ENCODE results near the gene RTN4RL2. TPM values are rescaled to one million over a fixed set of nuclear protein-coding genes. Genes with fewer than 3 reads are reported as not detected.
A peak's percentile ranks its signal among the peaks of the same experiment; 100 is the strongest.

The RTN4RL2 gene
- total and polyA plus RNA-seq, 9 of the 15 experiments (the other 6 are each of a cell fraction or from before 2014, with no cell fraction given), result 0.06 to 1.9 (median 0.34) TPM; not detected in 4

DNA sequence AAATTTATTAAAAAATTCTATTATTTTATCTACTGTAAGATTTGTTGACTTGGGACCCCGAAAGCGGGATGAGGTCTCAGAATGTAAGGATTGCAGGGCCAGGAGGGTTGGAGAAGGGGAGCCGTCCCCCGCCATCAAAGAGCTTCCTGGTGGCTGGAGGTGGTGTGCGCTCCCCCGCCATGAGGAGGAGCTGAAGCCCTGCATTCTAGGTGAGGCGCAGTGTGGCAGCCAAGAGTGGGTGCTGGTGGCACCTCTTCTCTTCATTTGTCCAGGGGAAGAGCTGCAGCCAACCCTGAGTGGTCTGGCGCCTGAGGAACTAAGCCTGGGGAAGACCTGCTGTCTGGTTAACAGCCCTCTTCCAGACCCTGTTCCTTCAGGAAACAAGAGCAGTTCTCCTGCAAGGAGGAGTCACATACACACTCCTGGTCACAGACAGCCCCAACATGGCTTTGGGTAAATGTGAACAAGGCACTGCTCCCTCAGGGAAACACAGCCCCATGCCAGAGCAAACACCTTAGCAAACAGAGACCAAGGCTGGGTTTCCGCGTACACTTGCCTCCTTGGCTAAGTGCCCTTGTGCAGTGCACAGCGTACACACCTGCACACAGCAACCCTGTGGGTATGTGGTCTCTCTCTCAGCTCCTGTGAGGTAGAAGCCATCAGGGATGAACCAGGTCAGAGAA lies 17.3 kb downstream of the RTN4RL2 start:
- H3K9me1 ChIP-seq (ENCODE audit: control insufficient read depth, insufficient read depth, low read length), result no peaks in the 10 kb centered on the region

More for the DNA sequence above, 17.3 kb downstream of the RTN4RL2 start:
- POLR2A ChIA-PET, result interaction anchor here (1.0 to 1.2 kb wide), 2 partner anchors 16 to 38 kb away, joined by 3 read pairs; partner anchors contain the start of gene SLC43A1
- no peak overlapping the region for H3K4me3 ChIP-seq
- FAIRE-seq (no peak), ATAC-seq (no peak), DNase-seq (ENCODE audit: extremely low read depth in 1 of 4, low spot score in 3 of 4) (no peak)
- no peaks in the 10 kb centered on the region for H3K79me2 ChIP-seq (ENCODE audit: control insufficient read depth, insufficient read depth, low read length)
- BruUV-seq (replicated peaks), result no TSS peak
- peaks cover 29 to 40% of the 10 kb centered on the region in 2 experiments for H3K4me1 ChIP-seq (replicated peaks in 1 of 2; ENCODE audit: control insufficient read depth in 2 of 2, insufficient read depth in 2 of 2, low read length in 2 of 2)
- H3K27ac ChIP-seq (ENCODE audit: extremely low read depth, low read depth, low read length), result no peak overlapping the region
- no peak overlapping the region for H2AFZ ChIP-seq (ENCODE audit: low read depth, low read length)
- TF ChIP-seq, protein P1, sequence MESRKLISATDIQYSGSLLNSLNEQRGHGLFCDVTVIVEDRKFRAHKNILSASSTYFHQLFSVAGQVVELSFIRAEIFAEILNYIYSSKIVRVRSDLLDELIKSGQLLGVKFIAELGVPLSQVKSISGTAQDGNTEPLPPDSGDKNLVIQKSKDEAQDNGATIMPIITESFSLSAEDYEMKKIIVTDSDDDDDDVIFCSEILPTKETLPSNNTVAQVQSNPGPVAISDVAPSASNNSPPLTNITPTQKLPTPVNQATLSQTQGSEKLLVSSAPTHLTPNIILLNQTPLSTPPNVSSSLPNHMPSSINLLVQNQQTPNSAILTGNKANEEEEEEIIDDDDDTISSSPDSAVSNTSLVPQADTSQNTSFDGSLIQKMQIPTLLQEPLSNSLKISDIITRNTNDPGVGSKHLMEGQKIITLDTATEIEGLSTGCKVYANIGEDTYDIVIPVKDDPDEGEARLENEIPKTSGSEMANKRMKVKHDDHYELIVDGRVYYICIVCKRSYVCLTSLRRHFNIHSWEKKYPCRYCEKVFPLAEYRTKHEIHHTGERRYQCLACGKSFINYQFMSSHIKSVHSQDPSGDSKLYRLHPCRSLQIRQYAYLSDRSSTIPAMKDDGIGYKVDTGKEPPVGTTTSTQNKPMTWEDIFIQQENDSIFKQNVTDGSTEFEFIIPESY (CRISPR knock-in tag; IDR thresholded peaks at IDR 0.05), result peak; percentile 39; the same call in 1 of the 2 replicates
- TF ChIP-seq, protein P2, sequence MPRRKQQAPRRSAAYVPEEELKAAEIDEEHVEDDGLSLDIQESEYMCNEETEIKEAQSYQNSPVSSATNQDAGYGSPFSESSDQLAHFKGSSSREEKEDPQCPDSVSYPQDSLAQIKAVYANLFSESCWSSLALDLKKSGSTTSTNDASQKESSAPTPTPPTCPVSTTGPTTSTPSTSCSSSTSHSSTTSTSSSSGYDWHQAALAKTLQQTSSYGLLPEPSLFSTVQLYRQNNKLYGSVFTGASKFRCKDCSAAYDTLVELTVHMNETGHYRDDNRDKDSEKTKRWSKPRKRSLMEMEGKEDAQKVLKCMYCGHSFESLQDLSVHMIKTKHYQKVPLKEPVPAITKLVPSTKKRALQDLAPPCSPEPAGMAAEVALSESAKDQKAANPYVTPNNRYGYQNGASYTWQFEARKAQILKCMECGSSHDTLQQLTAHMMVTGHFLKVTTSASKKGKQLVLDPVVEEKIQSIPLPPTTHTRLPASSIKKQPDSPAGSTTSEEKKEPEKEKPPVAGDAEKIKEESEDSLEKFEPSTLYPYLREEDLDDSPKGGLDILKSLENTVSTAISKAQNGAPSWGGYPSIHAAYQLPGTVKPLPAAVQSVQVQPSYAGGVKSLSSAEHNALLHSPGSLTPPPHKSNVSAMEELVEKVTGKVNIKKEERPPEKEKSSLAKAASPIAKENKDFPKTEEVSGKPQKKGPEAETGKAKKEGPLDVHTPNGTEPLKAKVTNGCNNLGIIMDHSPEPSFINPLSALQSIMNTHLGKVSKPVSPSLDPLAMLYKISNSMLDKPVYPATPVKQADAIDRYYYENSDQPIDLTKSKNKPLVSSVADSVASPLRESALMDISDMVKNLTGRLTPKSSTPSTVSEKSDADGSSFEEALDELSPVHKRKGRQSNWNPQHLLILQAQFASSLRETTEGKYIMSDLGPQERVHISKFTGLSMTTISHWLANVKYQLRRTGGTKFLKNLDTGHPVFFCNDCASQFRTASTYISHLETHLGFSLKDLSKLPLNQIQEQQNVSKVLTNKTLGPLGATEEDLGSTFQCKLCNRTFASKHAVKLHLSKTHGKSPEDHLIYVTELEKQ (CRISPR knock-in tag; IDR thresholded peaks at IDR 0.05), result no peak
- TF ChIP-seq, protein P3, sequence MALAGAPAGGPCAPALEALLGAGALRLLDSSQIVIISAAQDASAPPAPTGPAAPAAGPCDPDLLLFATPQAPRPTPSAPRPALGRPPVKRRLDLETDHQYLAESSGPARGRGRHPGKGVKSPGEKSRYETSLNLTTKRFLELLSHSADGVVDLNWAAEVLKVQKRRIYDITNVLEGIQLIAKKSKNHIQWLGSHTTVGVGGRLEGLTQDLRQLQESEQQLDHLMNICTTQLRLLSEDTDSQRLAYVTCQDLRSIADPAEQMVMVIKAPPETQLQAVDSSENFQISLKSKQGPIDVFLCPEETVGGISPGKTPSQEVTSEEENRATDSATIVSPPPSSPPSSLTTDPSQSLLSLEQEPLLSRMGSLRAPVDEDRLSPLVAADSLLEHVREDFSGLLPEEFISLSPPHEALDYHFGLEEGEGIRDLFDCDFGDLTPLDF (CRISPR knock-in tag; IDR thresholded peaks at IDR 0.05), result no peak
- TF ChIP-seq, protein P4, sequence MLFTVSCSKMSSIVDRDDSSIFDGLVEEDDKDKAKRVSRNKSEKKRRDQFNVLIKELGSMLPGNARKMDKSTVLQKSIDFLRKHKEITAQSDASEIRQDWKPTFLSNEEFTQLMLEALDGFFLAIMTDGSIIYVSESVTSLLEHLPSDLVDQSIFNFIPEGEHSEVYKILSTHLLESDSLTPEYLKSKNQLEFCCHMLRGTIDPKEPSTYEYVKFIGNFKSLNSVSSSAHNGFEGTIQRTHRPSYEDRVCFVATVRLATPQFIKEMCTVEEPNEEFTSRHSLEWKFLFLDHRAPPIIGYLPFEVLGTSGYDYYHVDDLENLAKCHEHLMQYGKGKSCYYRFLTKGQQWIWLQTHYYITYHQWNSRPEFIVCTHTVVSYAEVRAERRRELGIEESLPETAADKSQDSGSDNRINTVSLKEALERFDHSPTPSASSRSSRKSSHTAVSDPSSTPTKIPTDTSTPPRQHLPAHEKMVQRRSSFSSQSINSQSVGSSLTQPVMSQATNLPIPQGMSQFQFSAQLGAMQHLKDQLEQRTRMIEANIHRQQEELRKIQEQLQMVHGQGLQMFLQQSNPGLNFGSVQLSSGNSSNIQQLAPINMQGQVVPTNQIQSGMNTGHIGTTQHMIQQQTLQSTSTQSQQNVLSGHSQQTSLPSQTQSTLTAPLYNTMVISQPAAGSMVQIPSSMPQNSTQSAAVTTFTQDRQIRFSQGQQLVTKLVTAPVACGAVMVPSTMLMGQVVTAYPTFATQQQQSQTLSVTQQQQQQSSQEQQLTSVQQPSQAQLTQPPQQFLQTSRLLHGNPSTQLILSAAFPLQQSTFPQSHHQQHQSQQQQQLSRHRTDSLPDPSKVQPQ (CRISPR knock-in tag; IDR thresholded peaks at IDR 0.05; ENCODE audit: borderline replicate concordance), result no peak
- H3K9ac ChIP-seq (ENCODE audit: insufficient read depth in 1 of 2, low read depth in 2 of 2, low read length in 2 of 2), result no peak overlapping the region
- H3K4me2 ChIP-seq (ENCODE audit: insufficient read depth, low read length), result no peak overlapping the region
- in situ Hi-C loops (cut with MboI) (no loop called here), intact Hi-C loops (cut with micrococcal nuclease) (no loop called here)
- H3K9me3 ChIP-seq (replicated peaks; ENCODE audit: control insufficient read depth, insufficient read depth, low read depth, low read length), result no peaks in the 10 kb centered on the region
- CTCF ChIA-PET (ENCODE audit: low intra/inter-chr PET ratio), result no interaction called here
- H3K36me3 ChIP-seq (ENCODE audit: control insufficient read depth, insufficient read depth, low read length), result peaks cover 3% of the 10 kb centered on the region; the same call in 1 of the 3 replicates
- peaks cover 8% of the 10 kb centered on the region; the same call in 1 of the 2 replicates for H4K20me1 ChIP-seq (replicated peaks; ENCODE audit: control insufficient read depth, insufficient read depth, low read length)
- 87% methylated on average over 10 of the region's 11 CpGs for WGBS (ENCODE audit: insufficient coverage, low coverage, missing lambda C conversion rate)
- no peaks in the 10 kb centered on the region for H3K27me3 ChIP-seq (ENCODE audit: control insufficient read depth in 2 of 2, insufficient read depth in 2 of 2, low read length in 2 of 2)
